Upper lobe of left lung (tissue), 4 donors: ENCODE data around the gene CDK12.

Experiments used
- EP300 ChIP-seq, 4 donors: sonication (generic); formaldehyde crosslinking; IDR thresholded peaks; one replicate each; pipeline ENCODE4 v1.5.1; 2017; ENCODE audit warnings: antibody characterized with exemption in 4 of 4, control low read depth in 2 of 4
- POLR2A ChIP-seq, 4 donors: fragments of 450-650 bp; IDR thresholded peaks; one replicate each; pipeline ENCODE4 v1.5.1; 2016 to 2017; ENCODE audit warnings: antibody characterized with exemption in 4 of 4, mild to moderate bottlenecking in 2 of 4
- POLR2AphosphoS5 ChIP-seq, 2 donors: sonication (generic); formaldehyde crosslinking; IDR thresholded peaks; one replicate each; pipeline ENCODE4 v1.5.1; 2017; ENCODE audit warnings: antibody characterized with exemption in 2 of 2
- TF ChIP-seq, protein P1 (sequence below), 6 experiments: fragments of 450-650 bp in 4 of 6; fragments of 200-600 bp in 2 of 6; sonication (generic) in 2 of 6; IDR thresholded peaks; one replicate each; pipeline ENCODE4 v1.5.1; 2016 to 2019; ENCODE audit warnings: antibody characterized with exemption in 6 of 6

DNA sequence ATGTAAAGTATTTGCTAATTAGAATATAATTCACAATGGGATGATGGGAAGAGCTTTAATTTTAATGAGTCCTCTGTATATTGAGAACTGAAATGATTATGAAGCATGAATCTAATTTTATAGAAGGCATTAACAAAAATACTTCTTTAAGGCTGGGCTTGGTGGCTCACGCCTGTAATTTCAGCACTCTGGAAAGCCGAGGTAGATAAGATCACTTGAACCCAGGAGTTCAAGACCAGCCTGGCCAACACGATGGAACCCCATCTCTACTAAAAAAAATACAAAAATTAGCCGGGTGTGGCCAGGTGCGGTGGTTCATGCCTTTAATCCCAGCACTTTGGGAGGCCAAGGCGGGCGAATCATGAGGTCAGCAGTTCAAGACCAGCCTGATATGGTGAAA lies 12.0 kb downstream of the CDK12 start:
- TF ChIP-seq POLR2A (IDR thresholded peaks at IDR 0.05) (no peak), POLR2AphosphoS5 (IDR thresholded peaks at IDR 0.05) (no peak), EP300 (IDR thresholded peaks at IDR 0.05) (no peak)
- TF ChIP-seq, protein P1, sequence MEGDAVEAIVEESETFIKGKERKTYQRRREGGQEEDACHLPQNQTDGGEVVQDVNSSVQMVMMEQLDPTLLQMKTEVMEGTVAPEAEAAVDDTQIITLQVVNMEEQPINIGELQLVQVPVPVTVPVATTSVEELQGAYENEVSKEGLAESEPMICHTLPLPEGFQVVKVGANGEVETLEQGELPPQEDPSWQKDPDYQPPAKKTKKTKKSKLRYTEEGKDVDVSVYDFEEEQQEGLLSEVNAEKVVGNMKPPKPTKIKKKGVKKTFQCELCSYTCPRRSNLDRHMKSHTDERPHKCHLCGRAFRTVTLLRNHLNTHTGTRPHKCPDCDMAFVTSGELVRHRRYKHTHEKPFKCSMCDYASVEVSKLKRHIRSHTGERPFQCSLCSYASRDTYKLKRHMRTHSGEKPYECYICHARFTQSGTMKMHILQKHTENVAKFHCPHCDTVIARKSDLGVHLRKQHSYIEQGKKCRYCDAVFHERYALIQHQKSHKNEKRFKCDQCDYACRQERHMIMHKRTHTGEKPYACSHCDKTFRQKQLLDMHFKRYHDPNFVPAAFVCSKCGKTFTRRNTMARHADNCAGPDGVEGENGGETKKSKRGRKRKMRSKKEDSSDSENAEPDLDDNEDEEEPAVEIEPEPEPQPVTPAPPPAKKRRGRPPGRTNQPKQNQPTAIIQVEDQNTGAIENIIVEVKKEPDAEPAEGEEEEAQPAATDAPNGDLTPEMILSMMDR (IDR thresholded peaks at IDR 0.05), result no peak
